Upper lobe of right lung (tissue), 1 donor: Measurements from ENCODE around the gene NDUFA13. TPM values are rescaled to one million over a fixed set of nuclear protein-coding genes. Genes with fewer than 3 reads are reported as not detected.

Source experiments
- ATAC-seq: fragments of 200-7000 bp; cut with Tn5 transposase; one replicate; pipeline ENCODE4 v1.9.1; 2020; ENCODE audit warnings: mild to moderate bottlenecking, moderate library complexity
- DNase-seq: peaks from one replicate; pipeline ENCODE4 v3.0.0-alpha.2; 2020
- H3K27ac ChIP-seq: fragments of 200-600 bp; one replicate; pipeline ENCODE4 v1.8.0; 2022
- H3K27me3 ChIP-seq: fragments of 200-600 bp; one replicate; pipeline ENCODE4 v1.8.0; 2022; ENCODE audit warnings: mild to moderate bottlenecking
- H3K36me3 ChIP-seq: fragments of 200-600 bp; one replicate; pipeline ENCODE4 v1.8.0; 2022
- H3K4me1 ChIP-seq: fragments of 200-600 bp; one replicate; pipeline ENCODE4 v1.8.0; 2022
- H3K4me3 ChIP-seq: fragments of 200-600 bp; one replicate; pipeline ENCODE4 v1.8.0; 2022; ENCODE audit warnings: mild to moderate bottlenecking
- H3K9me3 ChIP-seq: fragments of 200-600 bp; one replicate; pipeline ENCODE4 v1.8.0; 2022
- intact Hi-C: fragments of 100-400 bp; cut with DNase I; formaldehyde crosslinking; loops from one replicate; pipeline ENCODE4 v1.11.0; 2022
- total RNA-seq: library from RNA; stranded (reverse); fragmentation: NEBNext Ultra II Directional; extraction: Animal tissue kit (Norgen Biotek cat#: 25700); gene quantifications from one replicate; pipeline ENCODE4 v1.2.1, GENCODE V29; 2021
- TF ChIP-seq, protein P1 (sequence below): fragments of 200-600 bp; IDR thresholded peaks from one replicate; pipeline ENCODE4 v1.8.0; 2022; ENCODE audit warnings: antibody characterized with exemption
- donor health status: DM: no; HTN: yes; CAD: no; lungs with severe emphysema.

The NDUFA13 gene
- total RNA-seq, 1 donor from 2014 or later = 207 TPM

DNA sequence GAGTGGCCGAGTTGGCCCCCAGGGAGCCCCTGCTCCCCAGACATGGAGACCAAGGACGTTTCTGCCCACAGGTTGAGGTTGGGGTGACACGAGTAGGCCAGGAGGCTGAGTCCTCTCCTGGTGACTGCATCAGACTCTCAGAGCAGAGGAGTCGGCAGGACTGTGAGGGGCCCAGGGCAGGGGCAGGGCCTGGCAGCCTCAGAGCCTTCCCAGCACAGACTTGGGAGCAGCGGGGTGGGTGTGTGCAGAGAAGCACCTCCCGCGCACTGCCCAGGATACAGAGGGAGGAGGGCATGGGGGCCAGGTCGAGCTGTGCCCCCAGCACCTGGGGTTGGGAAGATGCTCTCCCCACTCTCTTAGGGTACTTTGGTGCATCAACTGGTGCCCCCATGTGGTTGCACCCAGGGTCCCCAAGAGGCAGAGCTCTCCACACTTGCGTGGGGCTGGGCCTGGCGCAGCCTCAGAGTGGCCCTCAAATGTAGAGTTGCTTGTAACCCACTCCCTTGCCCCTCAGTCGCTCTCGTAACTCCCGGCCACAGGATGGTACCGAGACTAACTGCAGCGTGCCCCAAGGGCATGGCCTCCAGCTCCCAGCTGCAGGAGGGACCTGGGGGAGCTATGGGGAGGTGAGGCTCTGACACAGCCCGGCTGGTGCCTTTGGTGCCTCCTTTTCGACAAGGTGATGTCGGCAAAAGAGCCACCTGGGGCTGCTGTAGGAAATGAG, 16.6 kb upstream of the NDUFA13 start:
- intact Hi-C loops = no loop called here
- TF ChIP-seq, protein P1, sequence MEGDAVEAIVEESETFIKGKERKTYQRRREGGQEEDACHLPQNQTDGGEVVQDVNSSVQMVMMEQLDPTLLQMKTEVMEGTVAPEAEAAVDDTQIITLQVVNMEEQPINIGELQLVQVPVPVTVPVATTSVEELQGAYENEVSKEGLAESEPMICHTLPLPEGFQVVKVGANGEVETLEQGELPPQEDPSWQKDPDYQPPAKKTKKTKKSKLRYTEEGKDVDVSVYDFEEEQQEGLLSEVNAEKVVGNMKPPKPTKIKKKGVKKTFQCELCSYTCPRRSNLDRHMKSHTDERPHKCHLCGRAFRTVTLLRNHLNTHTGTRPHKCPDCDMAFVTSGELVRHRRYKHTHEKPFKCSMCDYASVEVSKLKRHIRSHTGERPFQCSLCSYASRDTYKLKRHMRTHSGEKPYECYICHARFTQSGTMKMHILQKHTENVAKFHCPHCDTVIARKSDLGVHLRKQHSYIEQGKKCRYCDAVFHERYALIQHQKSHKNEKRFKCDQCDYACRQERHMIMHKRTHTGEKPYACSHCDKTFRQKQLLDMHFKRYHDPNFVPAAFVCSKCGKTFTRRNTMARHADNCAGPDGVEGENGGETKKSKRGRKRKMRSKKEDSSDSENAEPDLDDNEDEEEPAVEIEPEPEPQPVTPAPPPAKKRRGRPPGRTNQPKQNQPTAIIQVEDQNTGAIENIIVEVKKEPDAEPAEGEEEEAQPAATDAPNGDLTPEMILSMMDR = no peak
- Histone ChIP-seq H3K9me3 (no peaks in the 10 kb centered on the region), H3K27ac (no peak overlapping the region), H3K4me1 (no peaks in the 10 kb centered on the region), H3K4me3 (no peak overlapping the region), H3K27me3 (no peaks in the 10 kb centered on the region), H3K36me3 (peaks cover 93% of the 10 kb centered on the region)
- DNase-seq = no peak
- no peak for ATAC-seq

DNA sequence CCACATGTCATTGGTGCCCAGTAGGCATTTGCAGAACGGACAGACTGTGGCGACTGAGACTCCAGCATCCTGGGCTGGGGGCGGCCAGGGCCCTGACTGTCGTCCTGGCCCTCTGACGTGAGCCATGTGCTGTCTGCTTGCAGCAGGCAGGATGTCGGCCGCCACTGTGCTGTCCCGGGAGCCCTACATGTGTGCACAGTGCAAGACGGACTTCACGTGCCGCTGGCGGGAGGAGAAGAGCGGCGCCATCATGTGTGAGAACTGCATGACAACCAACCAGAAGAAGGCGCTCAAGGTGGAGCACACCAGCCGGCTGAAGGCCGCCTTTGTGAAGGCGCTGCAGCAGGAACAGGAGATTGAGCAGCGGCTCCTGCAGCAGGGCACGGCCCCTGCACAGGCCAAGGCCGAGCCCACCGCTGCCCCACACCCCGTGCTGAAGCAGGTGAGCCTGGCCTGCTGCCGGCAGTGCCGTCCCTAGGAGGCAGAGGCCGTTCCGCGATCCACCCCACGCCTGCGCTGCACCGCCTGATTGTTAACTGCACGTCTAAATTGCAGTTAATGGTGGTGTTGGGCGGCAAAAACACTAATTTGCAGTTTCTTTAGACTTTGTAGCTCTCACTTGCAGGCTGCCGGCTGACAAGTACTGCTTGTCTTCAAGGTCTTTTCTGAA, 14.9 kb upstream of the NDUFA13 start:
- Histone ChIP-seq H3K9me3 (no peaks in the 10 kb centered on the region), H3K4me1 (no peaks in the 10 kb centered on the region), H3K27me3 (no peaks in the 10 kb centered on the region), H3K4me3 (no peak overlapping the region), H3K27ac (no peak overlapping the region), H3K36me3 (peaks cover 95% of the 10 kb centered on the region)
- no peak for ATAC-seq
- TF ChIP-seq, protein P1 = no peak
- intact Hi-C loops = no loop called here
- DNase-seq = no peak

DNA sequence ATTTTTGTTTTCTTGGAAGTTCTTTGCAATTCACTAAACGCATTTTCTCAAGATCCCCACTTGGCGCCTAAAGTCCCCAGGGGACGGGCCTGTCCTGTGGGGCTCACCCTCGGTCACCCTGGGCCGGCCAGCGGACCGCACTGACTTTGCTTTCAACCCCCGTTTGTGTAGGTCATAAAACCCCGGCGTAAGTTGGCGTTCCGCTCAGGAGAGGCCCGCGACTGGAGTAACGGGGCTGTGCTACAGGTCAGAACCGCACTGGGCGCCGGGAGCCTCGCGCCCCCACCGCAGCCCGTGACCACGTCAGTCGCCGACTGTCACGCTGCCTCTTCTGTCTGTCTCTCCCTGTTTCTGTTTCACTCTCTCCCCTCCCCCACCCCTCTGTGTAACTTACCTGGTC, 14.2 kb upstream of the NDUFA13 start:
- DNase-seq = no peak

DNA sequence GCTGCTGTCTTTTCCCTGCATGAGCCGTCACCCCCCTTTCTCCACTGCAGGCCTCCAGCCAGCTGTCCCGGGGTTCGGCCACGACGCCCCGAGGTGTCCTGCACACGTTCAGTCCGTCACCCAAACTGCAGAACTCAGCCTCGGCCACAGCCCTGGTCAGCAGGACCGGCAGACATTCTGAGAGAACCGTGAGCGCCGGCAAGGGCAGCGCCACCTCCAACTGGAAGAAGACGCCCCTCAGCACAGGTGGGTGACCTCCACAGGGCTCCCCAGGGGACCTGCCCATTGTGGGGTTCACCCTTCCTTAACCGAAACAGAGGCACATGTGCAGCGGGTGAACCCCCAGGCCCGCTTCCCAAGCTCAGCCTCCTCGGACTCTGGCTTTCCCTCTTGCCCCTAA, 13.7 kb upstream of the NDUFA13 start:
- peaks cover 94% of the 10 kb centered on the region for H3K36me3 ChIP-seq
- TF ChIP-seq, protein P1 = no peak
- no peak overlapping the region for H3K4me3 ChIP-seq
- DNase-seq (no peak), ATAC-seq (no peak)
- intact Hi-C loops = no loop called here
- no peaks in the 10 kb centered on the region for H3K4me1 ChIP-seq
- H3K27me3 ChIP-seq = no peaks in the 10 kb centered on the region
- H3K27ac ChIP-seq = no peak overlapping the region
- H3K9me3 ChIP-seq = no peaks in the 10 kb centered on the region

More for the DNA sequence above, 14.2 kb upstream of the NDUFA13 start:
- Histone ChIP-seq H3K4me1 (no peaks in the 10 kb centered on the region), H3K36me3 (peaks cover 95% of the 10 kb centered on the region), H3K27ac (no peak overlapping the region), H3K27me3 (no peaks in the 10 kb centered on the region), H3K4me3 (no peak overlapping the region), H3K9me3 (no peaks in the 10 kb centered on the region)
- no peak for ATAC-seq
- intact Hi-C loops = no loop called here
- TF ChIP-seq, protein P1 = no peak

DNA sequence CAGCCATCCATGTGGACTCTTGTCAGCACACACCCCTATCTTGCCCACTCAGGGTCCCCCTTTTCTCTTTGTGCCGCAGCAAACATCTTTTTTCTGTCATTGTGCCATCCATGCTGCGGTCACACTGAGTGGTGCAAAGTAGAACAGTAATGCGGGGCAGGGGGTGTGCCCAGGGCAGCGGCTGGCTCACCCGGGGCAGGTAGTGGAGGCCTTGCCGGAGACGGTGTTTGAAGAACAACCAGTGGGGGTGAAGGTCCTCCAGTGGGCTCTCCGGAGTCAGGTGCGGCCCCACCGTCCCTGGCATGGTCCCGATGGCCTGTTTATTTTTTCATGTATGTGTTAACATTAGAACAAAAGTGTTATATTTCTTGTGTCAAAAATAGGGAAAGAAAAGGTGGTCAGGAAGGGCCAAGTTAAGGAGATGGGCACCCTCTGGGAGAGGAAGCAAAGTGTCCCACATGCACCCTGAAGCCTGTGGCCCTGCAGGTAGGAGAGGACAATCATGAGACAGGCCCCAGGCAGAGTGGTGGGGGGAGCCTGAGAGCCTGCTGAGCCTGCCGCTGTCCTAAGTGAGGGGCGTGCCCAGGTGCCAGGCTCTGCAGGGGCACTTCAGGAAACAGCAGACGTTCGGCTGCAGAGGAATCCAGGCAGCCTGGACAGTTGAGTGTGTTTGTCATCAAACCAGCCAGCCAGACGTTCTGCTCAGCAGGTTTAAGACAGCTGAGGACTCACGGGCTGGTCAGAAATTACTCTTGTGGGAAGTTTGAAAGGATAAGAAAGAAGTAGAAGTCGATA, 13.0 kb upstream of the NDUFA13 start:
- ATAC-seq (peak; percentile 77), DNase-seq (no peak)
- H3K4me3 ChIP-seq = no peak overlapping the region
- H3K27ac ChIP-seq = no peak overlapping the region
- intact Hi-C loops = no loop called here
- H3K36me3 ChIP-seq = peaks cover 92% of the 10 kb centered on the region
- no peaks in the 10 kb centered on the region for H3K27me3 ChIP-seq
- TF ChIP-seq, protein P1 = no peak
- no peaks in the 10 kb centered on the region for H3K9me3 ChIP-seq
- no peaks in the 10 kb centered on the region for H3K4me1 ChIP-seq
